NCI-H1694 (cell line): ENCODE results near the gene PPP1R10.

Experiments
- DNase-seq: peaks from one replicate; lab custom pipeline; 2025; lab: John Stamatoyannopoulos, UW

The PPP1R10 gene

DNA sequence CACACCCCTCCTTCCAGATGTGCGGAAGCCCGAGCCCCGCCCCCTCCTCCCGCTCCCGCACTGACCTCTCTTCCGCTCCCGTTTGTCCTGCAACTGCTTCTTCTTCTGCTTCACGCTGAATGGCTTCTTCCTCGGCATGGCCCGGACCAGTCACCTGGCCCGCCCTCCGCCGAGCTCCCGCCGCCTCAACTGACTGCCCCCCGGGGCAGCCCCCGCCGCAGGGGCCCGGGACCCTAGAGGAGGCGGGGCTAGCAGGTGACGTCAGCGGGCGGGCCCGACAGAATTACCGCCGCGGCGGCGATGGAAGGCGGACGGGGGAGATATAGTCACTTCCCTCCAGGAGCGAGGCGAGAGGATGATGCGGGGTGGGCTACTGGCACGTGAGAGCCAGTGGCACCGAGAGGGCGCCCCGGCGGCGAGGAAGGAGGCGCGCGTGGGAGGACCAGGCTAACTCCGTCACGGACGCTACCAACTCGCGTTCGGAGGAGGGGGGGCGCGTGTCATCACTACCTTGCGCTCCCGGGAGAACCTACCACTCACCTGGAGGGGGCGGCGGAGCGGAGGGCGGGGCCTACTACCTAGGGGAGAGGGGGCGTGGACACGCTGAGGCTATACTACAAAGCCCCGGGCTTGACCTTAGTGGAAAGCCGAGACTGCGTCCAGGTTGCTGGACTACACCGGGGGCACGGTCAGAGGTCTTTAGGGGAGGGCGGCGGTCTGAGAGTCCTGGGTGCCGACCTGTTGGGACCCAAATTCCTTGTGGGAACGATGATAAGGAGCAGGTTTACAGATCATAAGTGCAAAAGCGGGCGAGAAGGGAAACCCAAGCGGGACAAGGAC, 60.8 kb downstream of the PPP1R10 start, which contains the start of gene GNL1:
Gene GNL1, minus strand, starts transcription at position 424 of the 840 bp plus-strand sequence. Its CDS starts 286 bp downstream, at position 138.
- DNase-seq: peak; percentile 29

DNA sequence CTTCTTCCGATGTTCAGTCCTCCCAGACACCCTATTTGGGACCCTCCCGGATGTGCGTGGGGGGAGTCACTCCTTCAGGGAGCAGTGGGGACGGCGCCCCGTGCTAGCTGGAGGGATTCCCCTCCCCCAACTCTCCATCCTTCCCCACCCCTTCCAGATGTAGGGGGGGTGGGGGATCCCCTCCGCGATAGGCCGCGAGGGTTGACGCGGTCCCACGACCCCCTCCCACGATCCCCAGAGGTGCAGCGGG, 61.3 kb downstream of the PPP1R10 start:
- no peak for DNase-seq

DNA sequence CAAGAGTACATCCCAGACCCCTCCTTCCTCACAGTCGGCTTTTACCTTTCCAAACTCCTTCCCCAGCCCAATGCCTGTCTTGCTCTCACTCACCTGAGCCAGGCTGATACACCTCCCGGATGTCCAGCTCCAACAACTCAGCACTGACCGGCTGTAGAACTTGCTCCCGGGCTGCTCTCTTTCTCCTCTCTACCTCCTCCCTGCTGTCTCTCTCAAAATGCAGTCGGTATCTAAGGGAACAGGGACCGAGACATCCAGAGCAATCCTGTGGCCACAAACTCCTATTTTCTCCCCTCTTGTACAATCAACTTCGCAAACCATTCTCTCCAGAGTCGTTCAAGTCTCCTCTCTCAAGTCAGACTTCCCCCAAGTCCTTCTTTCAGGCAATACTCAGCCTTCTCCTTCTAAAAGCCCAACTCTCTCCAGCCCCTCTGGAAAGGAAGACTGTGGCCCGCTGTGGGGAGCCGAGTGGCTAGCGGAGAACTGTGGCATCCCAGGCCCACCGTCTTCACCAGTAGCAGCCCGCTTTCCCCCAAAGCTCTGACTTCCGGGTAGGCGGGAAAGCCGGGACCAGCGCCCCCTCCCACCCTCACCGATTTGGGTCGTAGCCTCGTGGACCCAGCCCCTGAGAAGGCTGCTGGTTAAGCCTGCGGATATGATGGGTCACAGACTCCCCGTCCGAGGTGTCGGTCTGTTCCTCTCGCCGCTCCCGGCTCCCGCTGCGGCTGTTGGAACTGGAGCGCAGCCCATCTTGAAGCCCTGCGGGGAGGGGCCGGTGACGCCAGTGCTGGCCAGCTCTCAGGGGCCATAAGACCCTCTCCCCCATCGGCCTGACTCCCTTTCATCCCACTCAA, 61.9 kb downstream of the PPP1R10 start:
- DNase-seq: no peak

DNA sequence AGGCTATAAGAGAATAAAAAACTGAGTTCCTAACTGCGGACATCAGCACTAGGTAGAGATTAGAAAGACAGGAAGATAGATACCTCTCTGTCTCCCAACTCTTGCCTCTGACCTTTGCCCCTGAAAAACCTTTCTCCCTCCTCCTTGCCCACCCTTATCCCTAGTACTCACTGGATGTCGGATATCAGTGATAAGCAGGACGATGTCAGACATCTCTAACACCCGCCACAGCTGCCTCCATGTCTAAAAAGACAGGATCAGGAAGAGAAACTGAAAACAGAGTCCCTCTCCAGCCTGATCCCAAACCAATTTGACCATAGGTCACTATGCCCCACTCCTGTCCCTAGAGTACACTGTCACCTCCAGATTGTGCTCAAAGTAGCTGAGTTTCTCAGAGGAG, 62.6 kb downstream of the PPP1R10 start:
- no peak for DNase-seq
